Smooth muscle cell of the umbilical artery (primary cell): ENCODE data around the gene CPTP. TPM values are rescaled to one million over a fixed set of nuclear protein-coding genes. Genes with fewer than 3 reads are reported as not detected.

Experiments used
- total RNA-seq: library from RNA; depleted of rRNA; stranded (reverse); fragments of >200 nt; gene quantifications from 2 replicates; pipeline ENCODE4 v1.2.3, GENCODE V29; 2014

The CPTP gene
- 8.0 and 12.5 TPM in 2 replicates for total RNA-seq

GRCh38 chr1:1324524-1325287 is at the start of gene CPTP, which contains the start of gene INTS11:
CPTP (plus strand) TSS chr1:1324802; CDS start chr1:1326911, 2,109 bp downstream.
INTS11 (minus strand) TSS chr1:1324660; CDS start chr1:1324608, 52 bp downstream.

GRCh38 chr1:1307923-1308755 is 16.5 kb upstream of the CPTP start, which contains the start of the genes ACAP3 and PUSL1:
ACAP3 (minus strand) TSS chr1:1307930; CDS start chr1:1307815, 115 bp downstream.
PUSL1 (plus strand) TSS chr1:1308597; CDS start chr1:1308644, 47 bp downstream.

GRCh38 chr1:1331068-1331965 is 6.7 kb downstream of the CPTP start, which contains the start of gene TAS1R3:
TAS1R3 (plus strand) TSS chr1:1331280; CDS start chr1:1331346, 66 bp downstream.

GRCh38 chr1:1349256-1350012 is 24.8 kb downstream of the CPTP start, which contains the start of gene DVL1:
DVL1 (minus strand) TSS chr1:1349418; CDS start chr1:1349065, 353 bp downstream.

GRCh38 chr1:1358433-1359271 is 34.0 kb downstream of the CPTP start, which contains the start of gene MXRA8:
MXRA8 (minus strand) TSS chr1:1358555; CDS start chr1:1358504, 51 bp downstream.

GRCh38 chr1:1374929-1375662 is 50.5 kb downstream of the CPTP start, which contains the start of gene AURKAIP1:
AURKAIP1 (minus strand) TSS chr1:1375207; CDS start chr1:1374756, 451 bp downstream.

Other genes starting within 250 kb of the CPTP start
- gene C1orf159, start 208.7 kb upstream of the CPTP start, total RNA-seq, result 4.8 and 7.1 TPM in 2 replicates
- gene TTLL10, start 150.9 kb upstream of the CPTP start, total RNA-seq, result not detected in 2 replicates
- gene TNFRSF18, start 118.2 kb upstream of the CPTP start, total RNA-seq, result not detected in 2 replicates
- under 0.01 and 0.14 TPM in 2 replicates for gene TNFRSF4, start 110.6 kb upstream of the CPTP start, total RNA-seq
- 190 and 205 TPM in 2 replicates for gene SDF4, start 92.8 kb upstream of the CPTP start, total RNA-seq
- 32.1 and 37.1 TPM in 2 replicates for gene B3GALT6, start 92.6 kb upstream of the CPTP start, total RNA-seq
- gene C1QTNF12, start 78.1 kb upstream of the CPTP start, total RNA-seq, result 0.92 and 1.5 TPM in 2 replicates
- 33.9 and 43.6 TPM in 2 replicates for gene UBE2J2, start 50.9 kb upstream of the CPTP start, total RNA-seq
- gene SCNN1D, start 44.4 kb upstream of the CPTP start, total RNA-seq, result 1.2 and 2.3 TPM in 2 replicates
- 52.6 and 71.8 TPM in 2 replicates for gene ACAP3, start 16.9 kb upstream of the CPTP start, total RNA-seq
- gene PUSL1, start 16.2 kb upstream of the CPTP start, total RNA-seq, result 16.9 and 17.8 TPM in 2 replicates
- 41.9 and 59.4 TPM in 2 replicates for gene INTS11, start 142 bp upstream of the CPTP start, total RNA-seq
- gene TAS1R3, start 6.5 kb downstream of the CPTP start, total RNA-seq, result 0.23 and 0.30 TPM in 2 replicates
- 65.0 and 105 TPM in 2 replicates for gene DVL1, start 24.6 kb downstream of the CPTP start, total RNA-seq
- gene MXRA8, start 33.8 kb downstream of the CPTP start, total RNA-seq, result 172 and 187 TPM in 2 replicates
- gene AURKAIP1, start 50.4 kb downstream of the CPTP start, total RNA-seq, result 52.6 and 85.8 TPM in 2 replicates
- gene CCNL2, start 74.5 kb downstream of the CPTP start, total RNA-seq, result 189 and 195 TPM in 2 replicates
- gene MRPL20, start 82.5 kb downstream of the CPTP start, total RNA-seq, result 53.1 and 68.6 TPM in 2 replicates
- gene ANKRD65, start 96.5 kb downstream of the CPTP start, total RNA-seq, result 0.18 and 0.30 TPM in 2 replicates
- gene VWA1, start 110.9 kb downstream of the CPTP start, total RNA-seq, result 10.4 and 13.1 TPM in 2 replicates
- 0.09 TPM in 1 of 2 replicates, not detected in the other for gene ATAD3C, start 124.9 kb downstream of the CPTP start, total RNA-seq
- gene ATAD3B, start 147.0 kb downstream of the CPTP start, total RNA-seq, result 13.7 and 26.3 TPM in 2 replicates
- 24.1 and 49.1 TPM in 2 replicates for gene ATAD3A, start 187.4 kb downstream of the CPTP start, total RNA-seq
- 2.4 and 2.9 TPM in 2 replicates for gene TMEM240, start 215.8 kb downstream of the CPTP start, total RNA-seq